ENCODE measurements around the gene EXOC6.

DNA sequence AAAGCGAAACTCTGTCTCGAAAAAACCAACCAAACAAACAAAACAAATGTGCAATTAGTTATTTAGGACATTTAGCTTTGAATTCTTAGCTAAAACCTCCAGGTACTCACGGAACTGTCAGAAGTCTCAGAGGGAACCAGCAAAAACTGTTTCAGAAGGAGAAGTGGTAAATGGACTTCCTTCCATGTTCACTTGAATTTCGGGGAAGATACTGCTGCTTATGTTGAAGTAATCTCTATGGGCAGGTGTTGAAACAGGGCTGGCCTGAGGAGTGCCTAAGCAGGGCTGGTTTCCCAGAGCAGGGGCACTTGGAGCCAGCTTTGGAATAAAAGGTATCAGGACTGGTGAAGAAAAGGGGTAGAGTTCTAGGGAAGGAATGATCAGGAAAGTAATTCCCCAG, 2.4 kb upstream of the EXOC6 start:
- TF ChIP-seq CTCF (IDR thresholded peaks at IDR 0.05) (no peak), POLR2A (IDR thresholded peaks at IDR 0.05) (no peak)
